HG02884 (cell line): Measurements from ENCODE around the gene S100A13.
"Not testable (repeated sequence)": the region's sequence is repeated elsewhere in the genome, so short reads cannot be mapped to it uniquely, and the experiment has no call there.

Experiments used
- ATAC-seq: cut with Tn5 transposase; IDR thresholded peaks from one replicate; pipeline ENCODE4 v1.9.1; 2021; ENCODE audit warnings: mild to moderate bottlenecking, moderate library complexity; ENCODE audit not compliant: unreplicated experiment

The S100A13 gene

GRCh38 chr1:153626904-153627714 lies at the start of gene S100A13:
S100A13 (minus strand) TSS chr1:153627505; CDS start chr1:153626472, 1,033 bp downstream.
- ATAC-seq, result peak; percentile 63

DNA sequence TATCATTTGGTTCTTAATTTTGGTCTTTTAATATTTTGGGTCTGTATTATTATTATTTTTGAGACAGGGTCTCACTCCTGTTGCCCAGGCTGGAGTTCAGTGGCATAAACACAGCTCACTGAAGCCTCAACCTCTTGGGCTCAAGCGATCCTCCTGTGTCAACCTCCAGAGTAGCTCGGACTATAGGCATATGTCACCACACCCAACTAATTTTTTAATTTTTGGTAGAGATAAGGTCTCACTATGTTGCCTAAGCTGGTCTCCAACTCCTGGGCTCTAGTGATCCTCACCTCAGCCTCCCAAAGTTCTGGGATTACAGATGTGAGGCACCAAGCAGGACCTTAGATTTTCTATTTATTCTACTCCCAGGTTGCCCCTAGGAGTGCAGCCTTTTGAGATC lies 46.2 kb upstream of the S100A13 start:
- no peak for ATAC-seq

GRCh38 chr1:153671628-153672353 lies 44.5 kb upstream of the S100A13 start:
- ATAC-seq, result peak; percentile 6

DNA sequence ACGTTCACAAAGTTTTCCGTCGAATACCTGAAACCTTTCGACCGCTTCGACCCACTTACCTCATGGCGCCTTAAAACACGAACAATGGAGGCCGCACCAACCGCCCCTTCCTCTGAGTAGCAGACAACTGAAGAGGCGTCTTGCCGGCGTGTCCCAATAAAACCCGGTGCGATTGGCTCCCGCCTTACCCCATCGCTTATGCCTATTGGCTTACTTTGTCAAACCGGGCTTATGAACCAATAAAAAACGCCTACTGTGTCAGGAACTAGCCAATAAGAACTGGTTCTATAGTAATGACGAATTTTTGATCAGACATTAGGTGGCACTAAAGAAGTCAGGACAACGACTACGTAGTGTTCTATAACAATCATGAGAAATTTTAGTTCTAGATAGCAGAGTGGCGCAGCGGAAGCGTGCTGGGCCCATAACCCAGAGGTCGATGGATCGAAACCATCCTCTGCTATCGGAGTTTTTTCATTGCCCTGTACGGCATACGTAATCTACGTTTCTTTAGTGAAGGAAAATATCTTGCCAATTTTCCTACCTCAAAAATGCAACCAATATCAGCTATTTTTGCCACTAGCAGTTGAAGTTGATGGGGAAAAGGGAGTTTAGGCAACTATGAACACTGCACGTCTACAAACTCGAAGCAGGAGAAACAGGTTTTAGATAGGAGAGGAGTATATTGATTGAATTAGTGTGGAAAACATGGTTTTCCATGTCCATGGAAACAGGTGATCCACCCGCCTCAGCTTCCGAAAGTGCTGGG lies 43.7 kb upstream of the S100A13 start, which contains the start of gene ILF2:
Gene ILF2 (minus strand): TSS at position 135 of the 769 bp plus-strand sequence. CDS start 71 bp downstream, at position 64.
- peak; percentile 94 for ATAC-seq

- no peak for ATAC-seq
Measured at GRCh38 chr1:153670257-153670858, 43.1 kb upstream of the S100A13 start.

DNA sequence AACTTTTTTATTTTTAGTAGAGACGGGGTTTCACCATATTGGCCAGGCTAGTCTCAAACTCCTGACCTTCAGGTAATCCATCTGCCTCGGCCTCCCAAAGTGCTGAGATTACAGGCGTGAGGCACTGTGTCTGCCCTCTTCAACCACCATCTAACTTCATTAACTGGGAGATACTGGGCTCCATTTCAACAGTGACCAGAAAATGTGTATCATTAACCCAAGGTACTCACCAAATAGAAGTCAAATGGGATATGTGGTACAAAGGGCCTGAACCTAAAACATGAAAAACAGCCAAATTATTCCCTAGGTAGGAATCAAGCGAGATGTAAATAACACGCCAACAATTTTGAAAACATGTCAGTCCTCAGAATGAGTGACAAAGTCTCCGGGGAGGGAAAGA lies 42.3 kb upstream of the S100A13 start:
- no peak for ATAC-seq

DNA sequence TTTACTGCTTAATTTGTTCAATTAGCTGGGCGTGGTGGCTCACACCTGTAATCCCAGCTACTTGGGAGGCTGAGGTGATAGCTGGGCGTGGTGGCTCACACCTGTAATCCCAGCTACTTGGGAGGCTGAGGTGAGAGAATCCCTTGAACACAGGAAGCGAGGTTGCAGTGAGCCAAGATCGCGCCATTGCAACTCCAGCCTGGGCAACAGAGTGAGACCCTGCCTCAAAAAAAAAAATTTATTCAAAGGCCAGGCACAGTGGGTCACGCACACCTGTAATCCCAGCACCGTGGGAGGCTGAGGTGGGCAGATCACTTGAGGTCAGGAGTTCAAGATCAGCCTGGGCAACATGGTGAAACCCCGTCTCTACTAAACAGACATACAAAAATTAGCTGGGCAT lies 41.4 kb upstream of the S100A13 start:
- not testable (repeated sequence) for ATAC-seq

GRCh38 chr1:153667439-153667838 lies 40.1 kb upstream of the S100A13 start:
- ATAC-seq, result no peak

DNA sequence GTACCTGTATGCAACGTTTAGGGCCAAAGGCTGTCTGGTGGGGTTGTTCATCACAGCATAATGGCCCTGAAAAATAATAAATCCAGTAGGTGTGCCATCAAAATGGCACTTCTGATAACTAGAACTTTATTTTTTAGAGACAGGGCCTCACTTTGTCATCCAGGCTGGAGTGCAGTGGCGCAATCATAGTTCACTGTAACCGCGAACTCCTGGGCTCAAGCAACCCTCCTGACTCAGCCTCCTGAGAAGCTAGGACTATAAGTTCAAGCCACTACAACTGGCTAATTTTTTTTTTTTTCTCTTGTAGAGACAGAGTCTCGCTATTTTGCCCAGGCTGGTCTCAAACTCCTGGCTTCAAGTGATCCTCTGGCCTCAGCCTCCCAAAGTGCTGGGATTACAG lies 35.9 kb upstream of the S100A13 start:
- ATAC-seq, result no peak

- ATAC-seq, result no peak
Measured at GRCh38 chr1:153662269-153662668, 35.0 kb upstream of the S100A13 start.

DNA sequence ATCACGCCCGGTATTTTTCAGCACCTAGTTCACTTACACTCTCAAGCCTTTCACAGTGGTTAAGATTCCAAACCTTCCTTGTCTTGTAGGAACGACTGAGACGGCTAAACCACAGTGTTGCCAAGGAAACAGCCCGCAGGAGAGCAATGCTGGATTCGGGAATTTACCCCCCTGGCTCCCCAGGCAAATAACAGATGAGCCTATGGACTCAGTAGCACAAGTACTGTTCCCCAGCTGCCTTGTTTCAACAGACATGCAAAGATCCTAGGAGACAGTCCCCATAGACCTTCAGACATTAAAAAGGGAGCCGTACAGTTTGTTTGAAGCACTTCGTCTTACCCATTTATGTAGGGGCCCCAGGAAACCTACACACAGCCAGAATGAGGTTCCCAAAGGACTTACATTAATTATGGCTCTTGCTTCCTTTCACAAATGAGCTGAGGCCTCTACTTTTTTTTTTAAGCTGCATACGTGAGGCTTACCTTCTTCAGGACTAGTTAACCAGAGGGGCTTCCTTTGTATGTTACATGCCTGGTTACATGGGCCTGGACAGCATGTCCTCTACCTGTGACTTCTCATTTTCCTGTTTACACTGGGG lies 33.9 kb upstream of the S100A13 start:
- no peak for ATAC-seq

GRCh38 chr1:153659656-153660055 lies 32.4 kb upstream of the S100A13 start:
- no peak for ATAC-seq

- ATAC-seq, result no peak
Measured at GRCh38 chr1:153659175-153659534, 31.9 kb upstream of the S100A13 start.

- peak; percentile 78 for ATAC-seq
Measured at GRCh38 chr1:153658400-153659174, 31.3 kb upstream of the S100A13 start, which contains the start of gene SNAPIN. SNAPIN (plus strand) TSS chr1:153658703; CDS start chr1:153658744, 41 bp downstream.

DNA sequence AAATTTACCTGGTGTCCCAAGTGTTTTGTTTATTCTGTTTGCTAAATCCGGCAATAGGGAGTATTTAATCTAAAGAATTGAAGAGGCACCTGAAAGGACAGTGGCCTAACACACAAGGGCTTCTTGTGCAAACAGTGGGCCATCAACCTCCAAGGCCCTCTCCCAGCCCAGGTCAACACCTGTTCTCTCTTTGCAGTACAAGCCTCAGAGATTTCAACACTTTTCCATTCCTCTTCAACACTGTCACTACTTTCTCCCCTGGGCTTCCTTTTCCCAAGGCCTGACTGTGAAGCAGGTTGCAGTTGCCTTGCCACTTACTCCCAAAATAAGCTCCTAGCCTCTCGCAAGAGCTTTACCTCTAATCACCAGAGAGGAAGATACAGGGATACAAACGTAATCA lies 28.0 kb upstream of the S100A13 start:
- no peak for ATAC-seq

GRCh38 chr1:153652805-153653500 lies 25.6 kb upstream of the S100A13 start:
- no peak for ATAC-seq

- no peak for ATAC-seq
Measured at GRCh38 chr1:153651771-153652170, 24.5 kb upstream of the S100A13 start.

DNA sequence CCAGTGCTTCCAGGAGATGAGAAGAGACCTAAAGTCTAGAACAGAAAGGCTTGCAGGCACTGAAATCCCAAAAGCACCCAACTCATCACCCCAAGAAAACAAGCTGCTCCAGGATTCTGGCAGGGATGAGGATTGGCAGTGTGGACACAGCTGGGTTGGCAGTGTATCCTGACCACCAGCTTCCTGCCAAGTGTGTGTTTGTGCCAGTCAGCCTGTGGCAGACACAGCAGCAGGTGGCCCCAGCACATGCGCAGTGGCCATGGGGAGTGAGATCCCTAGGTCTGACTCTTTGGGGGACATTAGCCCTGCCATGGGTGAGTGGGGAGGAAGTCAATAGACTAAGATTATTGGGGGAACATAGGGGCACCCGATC lies 22.5 kb upstream of the S100A13 start:
- no peak for ATAC-seq
